Stimulated activated CD8-positive, alpha-beta memory T cell treated with anti-CD3 and anti-CD28 coated beads, Interleukin-4, amount 100 ng/mL, for 1 hour (primary cell): ENCODE results near the gene MOXD1.

ENCODE experiments used
- DNase-seq, 2 donors: peaks; one replicate each; pipeline ENCODE4 v3.0.0-alpha.2; 2020; ENCODE audit warnings: low read depth in 2 of 2, low spot score in 1 of 2

Gene MOXD1

GRCh38 chr6:132399376-132400074 is 1.8 kb downstream of the MOXD1 start:
- no peak for DNase-seq

- no peak for DNase-seq
Observed at GRCh38 chr6:132395015-132395597, 6.2 kb downstream of the MOXD1 start.

- no peak for DNase-seq
Observed at GRCh38 chr6:132392792-132393191, 8.5 kb downstream of the MOXD1 start.

GRCh38 chr6:132392270-132392646 is 9.0 kb downstream of the MOXD1 start:
- DNase-seq, result no peak

GRCh38 chr6:132391391-132392269 is 9.6 kb downstream of the MOXD1 start:
- no peak for DNase-seq

GRCh38 chr6:132390451-132390850 is 10.8 kb downstream of the MOXD1 start:
- DNase-seq, result no peak

- no peak for DNase-seq
Observed at GRCh38 chr6:132390017-132390416, 11.3 kb downstream of the MOXD1 start.

- no peak for DNase-seq
Observed at GRCh38 chr6:132388291-132388690, 13.0 kb downstream of the MOXD1 start.

GRCh38 chr6:132382630-132383175 is 18.6 kb downstream of the MOXD1 start:
- no peak for DNase-seq

- DNase-seq, result no peak
Observed at GRCh38 chr6:132381381-132381780, 19.9 kb downstream of the MOXD1 start.

- DNase-seq, result no peak
Observed at GRCh38 chr6:132380358-132381029, 20.8 kb downstream of the MOXD1 start.

- no peak for DNase-seq
Observed at GRCh38 chr6:132369526-132369925, 31.7 kb downstream of the MOXD1 start.

GRCh38 chr6:132368916-132369481 is 32.3 kb downstream of the MOXD1 start:
- DNase-seq, result no peak

- DNase-seq, result no peak
Observed at GRCh38 chr6:132365281-132365907, 35.9 kb downstream of the MOXD1 start.

GRCh38 chr6:132364306-132365074 is 36.8 kb downstream of the MOXD1 start:
- DNase-seq, result no peak

GRCh38 chr6:132362442-132363185 is 38.7 kb downstream of the MOXD1 start:
- no peak for DNase-seq

GRCh38 chr6:132361101-132361500 is 40.2 kb downstream of the MOXD1 start:
- DNase-seq, result no peak

- no peak for DNase-seq
Observed at GRCh38 chr6:132359886-132360285, 41.4 kb downstream of the MOXD1 start.

- no peak for DNase-seq
Observed at GRCh38 chr6:132357120-132357519, 44.2 kb downstream of the MOXD1 start.
